MM.1S (cell line): ENCODE results near the gene TNS2.

ENCODE experiments used
- CTCF ChIP-seq: fragments of 300-600 bp; sonication (generic); IDR thresholded peaks from 2 replicates; pipeline ENCODE4 v1.5.1; 2016; ENCODE audit warnings: antibody characterized with exemption, low read length, mixed read lengths
- EZH2 ChIP-seq: fragments of 300-600 bp; sonication (generic); optimal IDR thresholded peaks from 2 replicates; pipeline ENCODE3; 2017; ENCODE audit warnings: low read depth, mild to moderate bottlenecking, antibody characterized with exemption, low read length, mixed read lengths

- TF ChIP-seq CTCF, result no peak
- TF ChIP-seq EZH2, result no peak
Observed at GRCh38 chr12:53103860-53104305, 54.0 kb downstream of the TNS2 start.
